ENCODE results near the gene TRIM24. TPM values are rescaled to one million over a fixed set of nuclear protein-coding genes. Genes with fewer than 3 reads are reported as not detected.
"Not testable (repeated sequence)": the region's sequence is repeated elsewhere in the genome, so short reads cannot be mapped to it uniquely, and the experiment has no call there.

Gene TRIM24
- 29.1 TPM for polyA plus RNA-seq (2012; ENCODE audit: insufficient read depth, insufficient read length, low read depth)

DNA sequence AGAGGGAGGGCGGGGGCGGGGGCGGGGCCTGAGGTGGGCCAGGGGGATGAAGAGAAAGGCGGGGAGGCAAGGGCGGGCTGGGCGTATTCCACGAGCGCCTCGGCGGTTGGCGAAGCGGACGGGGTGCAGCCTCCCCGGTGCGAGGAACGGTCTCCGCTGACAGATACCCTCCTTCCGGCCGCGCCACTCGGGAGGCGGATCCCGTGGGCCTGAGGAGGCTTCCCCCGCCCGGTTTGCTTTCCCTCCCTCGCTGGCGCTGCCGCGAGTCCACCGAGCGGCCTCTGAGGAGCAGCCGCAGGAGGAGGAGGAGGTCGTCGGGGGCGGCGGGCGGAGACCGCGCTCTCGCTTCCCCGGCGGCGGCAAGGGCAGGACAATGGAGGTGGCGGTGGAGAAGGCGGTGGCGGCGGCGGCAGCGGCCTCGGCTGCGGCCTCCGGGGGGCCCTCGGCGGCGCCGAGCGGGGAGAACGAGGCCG lies at the start of gene TRIM24:
TSS of gene TRIM24 (plus strand) at position 84 of the 473 bp plus-strand sequence. CDS start at position 374, 290 bp downstream.
- no peaks in the 10 kb centered on the region for H3K9me3 ChIP-seq
- H3K4me1 ChIP-seq = no peaks in the 10 kb centered on the region
- DNase-seq = peak; percentile 98
- peaks cover 20% of the 10 kb centered on the region for H3K36me3 ChIP-seq
- TF ChIP-seq, protein P1, sequence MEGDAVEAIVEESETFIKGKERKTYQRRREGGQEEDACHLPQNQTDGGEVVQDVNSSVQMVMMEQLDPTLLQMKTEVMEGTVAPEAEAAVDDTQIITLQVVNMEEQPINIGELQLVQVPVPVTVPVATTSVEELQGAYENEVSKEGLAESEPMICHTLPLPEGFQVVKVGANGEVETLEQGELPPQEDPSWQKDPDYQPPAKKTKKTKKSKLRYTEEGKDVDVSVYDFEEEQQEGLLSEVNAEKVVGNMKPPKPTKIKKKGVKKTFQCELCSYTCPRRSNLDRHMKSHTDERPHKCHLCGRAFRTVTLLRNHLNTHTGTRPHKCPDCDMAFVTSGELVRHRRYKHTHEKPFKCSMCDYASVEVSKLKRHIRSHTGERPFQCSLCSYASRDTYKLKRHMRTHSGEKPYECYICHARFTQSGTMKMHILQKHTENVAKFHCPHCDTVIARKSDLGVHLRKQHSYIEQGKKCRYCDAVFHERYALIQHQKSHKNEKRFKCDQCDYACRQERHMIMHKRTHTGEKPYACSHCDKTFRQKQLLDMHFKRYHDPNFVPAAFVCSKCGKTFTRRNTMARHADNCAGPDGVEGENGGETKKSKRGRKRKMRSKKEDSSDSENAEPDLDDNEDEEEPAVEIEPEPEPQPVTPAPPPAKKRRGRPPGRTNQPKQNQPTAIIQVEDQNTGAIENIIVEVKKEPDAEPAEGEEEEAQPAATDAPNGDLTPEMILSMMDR (IDR thresholded peaks at IDR 0.05; ENCODE audit: low read depth, low read length) = no peak
- H3K27me3 ChIP-seq = no peaks in the 10 kb centered on the region
- peak within 1 kb of the TSS; percentile 85 for H3K4me3 ChIP-seq (ENCODE audit: low read depth, low read length)

DNA sequence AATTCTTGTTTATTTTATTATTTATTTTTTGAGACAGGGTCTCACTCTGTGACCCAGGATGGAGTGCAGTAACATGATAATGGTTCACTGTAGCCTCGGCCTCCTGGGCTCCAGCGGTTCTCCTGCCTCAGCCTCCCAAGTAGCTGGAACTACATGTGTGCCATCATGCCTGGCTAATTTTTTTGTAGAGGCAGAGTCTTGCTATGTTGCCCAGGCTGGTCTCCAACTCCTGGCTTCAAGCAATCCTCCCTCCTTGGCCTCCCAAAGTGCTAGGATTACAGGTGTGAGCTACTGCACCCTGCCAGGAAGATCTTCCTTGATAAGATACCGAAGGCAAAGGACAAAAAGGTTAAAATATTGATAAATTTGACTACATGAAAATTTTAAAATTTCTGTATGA lies 48.0 kb upstream of the TRIM24 start:
- H3K27me3 ChIP-seq; H3K4me1 ChIP-seq; H3K4me3 ChIP-seq (ENCODE audit: low read depth, low read length); H3K36me3 ChIP-seq; H3K9me3 ChIP-seq; DNase-seq: not testable (repeated sequence)

DNA sequence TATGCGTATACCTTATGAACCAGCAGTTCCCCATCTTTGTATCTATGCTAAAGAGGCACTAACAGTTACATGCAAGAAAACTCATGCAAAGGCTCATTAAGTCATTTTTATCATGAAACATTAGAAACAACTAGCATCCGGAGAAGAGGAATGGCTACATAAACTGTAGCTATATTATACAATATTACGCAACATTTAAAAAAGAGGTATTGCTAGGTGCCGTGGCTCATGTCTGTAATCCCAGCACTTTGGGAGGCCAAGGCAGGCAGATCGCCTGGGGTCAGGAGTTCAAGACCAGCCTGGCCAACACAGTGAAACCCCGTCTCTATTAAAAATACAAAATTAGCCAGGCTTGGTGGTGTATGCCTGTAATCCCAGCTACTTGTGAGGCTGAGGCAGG lies 47.1 kb upstream of the TRIM24 start:
- not testable (repeated sequence) for H3K4me3 ChIP-seq (ENCODE audit: low read depth, low read length); H3K36me3 ChIP-seq; H3K4me1 ChIP-seq; DNase-seq; H3K9me3 ChIP-seq; H3K27me3 ChIP-seq

DNA sequence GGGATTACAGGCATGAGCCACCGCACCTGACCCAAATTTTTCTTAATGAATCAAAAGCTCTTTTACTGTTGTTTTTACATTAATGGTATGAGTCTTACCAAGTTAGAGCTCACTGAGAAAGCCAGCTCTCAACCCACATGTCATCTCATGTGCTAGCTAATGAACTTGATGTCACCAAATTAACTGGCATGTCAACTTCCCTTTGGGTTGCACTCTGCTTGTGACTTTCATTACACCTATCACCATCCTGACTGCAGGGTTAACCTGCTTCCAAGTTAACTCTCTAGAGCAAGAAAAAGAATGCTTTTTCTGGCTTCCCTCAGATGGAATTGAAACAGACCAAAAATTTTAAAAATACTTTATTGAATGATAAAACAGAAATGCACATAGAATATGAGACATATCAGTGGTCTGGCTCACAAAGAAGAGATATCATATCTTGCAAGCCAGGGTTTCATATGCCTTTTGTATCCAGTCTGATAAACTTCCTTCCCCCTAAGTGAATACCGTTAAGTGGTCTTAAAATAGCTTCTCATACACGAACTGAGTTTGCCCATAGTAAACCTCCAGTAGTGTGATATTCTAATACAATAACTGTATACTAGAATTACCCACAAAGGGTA lies 42.9 kb upstream of the TRIM24 start:
- Histone ChIP-seq H3K27me3 (no peaks in the 10 kb centered on the region), H3K9me3 (no peaks in the 10 kb centered on the region), H3K4me1 (no peaks in the 10 kb centered on the region), H3K4me3 (ENCODE audit: low read depth, low read length) (no peak overlapping the region), H3K36me3 (no peaks in the 10 kb centered on the region)
- TF ChIP-seq, protein P1 (IDR thresholded peaks at IDR 0.05; ENCODE audit: low read depth, low read length) = no peak
- DNase-seq = no peak

DNA sequence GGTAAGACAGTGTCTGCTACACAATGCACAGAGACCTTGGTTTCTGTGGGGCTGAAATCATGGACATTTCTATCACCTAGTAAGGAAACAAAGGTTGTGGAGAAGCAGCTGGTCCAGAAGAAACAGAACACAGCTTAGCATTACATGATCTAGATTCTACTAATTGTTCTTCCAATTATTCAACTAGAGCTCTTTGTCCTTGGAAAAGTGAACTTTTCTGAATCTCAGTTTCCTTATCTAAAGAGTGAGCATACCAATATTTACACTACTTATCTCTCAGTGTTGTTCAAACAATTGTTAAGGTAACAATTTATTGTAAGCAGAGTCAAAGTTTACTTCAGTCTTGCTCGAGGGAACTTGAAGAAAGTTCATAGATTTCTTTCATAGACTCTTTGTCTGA lies 42.3 kb upstream of the TRIM24 start:
- Histone ChIP-seq H3K4me3 (ENCODE audit: low read depth, low read length) (no peak overlapping the region), H3K27me3 (no peaks in the 10 kb centered on the region), H3K4me1 (no peaks in the 10 kb centered on the region), H3K36me3 (no peaks in the 10 kb centered on the region), H3K9me3 (no peaks in the 10 kb centered on the region)
- TF ChIP-seq, protein P1 (IDR thresholded peaks at IDR 0.05; ENCODE audit: low read depth, low read length) = no peak
- no peak for DNase-seq

DNA sequence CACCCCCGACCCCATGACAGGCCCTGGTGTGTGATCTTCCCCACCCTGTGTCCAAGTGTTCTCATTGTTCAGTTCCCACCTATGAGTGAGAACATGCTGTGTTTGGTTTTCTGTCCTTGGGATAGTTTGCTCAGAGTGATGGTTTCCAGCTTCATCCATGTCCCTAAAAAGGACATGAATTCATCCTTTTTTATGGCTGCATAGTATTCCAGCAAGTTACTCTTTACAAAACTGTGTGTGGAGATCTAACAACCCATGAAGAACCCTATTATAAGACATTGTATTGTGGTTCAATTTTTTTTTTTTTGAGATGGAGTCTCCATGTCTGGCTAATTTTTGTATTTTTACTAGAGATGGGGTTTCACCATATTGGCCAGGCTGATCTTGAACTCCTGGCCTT lies 41.7 kb upstream of the TRIM24 start:
- H3K4me3 ChIP-seq (ENCODE audit: low read depth, low read length); DNase-seq; H3K36me3 ChIP-seq; H3K27me3 ChIP-seq; H3K9me3 ChIP-seq; H3K4me1 ChIP-seq: not testable (repeated sequence)

DNA sequence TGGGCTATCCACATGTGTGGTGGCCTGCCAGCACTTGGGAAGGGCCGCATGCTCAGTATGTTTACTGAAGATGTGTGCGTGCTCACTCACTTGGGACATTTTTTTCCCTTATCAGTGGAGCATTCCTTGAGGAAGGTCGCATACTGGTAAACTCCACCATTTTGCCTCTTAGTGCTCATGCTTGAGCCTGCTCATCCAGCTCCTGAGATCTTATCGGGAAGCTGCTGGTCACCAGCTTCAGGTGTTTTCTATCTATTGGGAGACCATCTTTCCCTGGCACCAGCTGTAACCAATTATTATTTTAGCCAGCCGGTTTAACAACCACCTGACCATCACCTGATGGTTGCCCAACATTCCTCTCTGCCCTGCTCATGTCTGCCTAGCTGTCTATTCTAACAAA lies 35.0 kb upstream of the TRIM24 start:
- TF ChIP-seq, protein P1 (IDR thresholded peaks at IDR 0.05; ENCODE audit: low read depth, low read length) = no peak

More for the DNA sequence above, 35.0 kb upstream of the TRIM24 start:
- Histone ChIP-seq H3K4me3 (ENCODE audit: low read depth, low read length) (no peak overlapping the region), H3K36me3 (no peaks in the 10 kb centered on the region), H3K4me1 (no peaks in the 10 kb centered on the region), H3K9me3 (peaks cover 10% of the 10 kb centered on the region), H3K27me3 (no peaks in the 10 kb centered on the region)
- no peak for DNase-seq

Data from BE2C (cell line).